Activated CD4-positive, alpha-beta T cell treated with anti-CD3 and anti-CD28 coated beads for 24 hours (primary cell): ENCODE results near the gene APOE.
A peak's percentile ranks its signal among the peaks of the same experiment; 100 is the strongest.
"Not testable (repeated sequence)": the region's sequence is repeated elsewhere in the genome, so short reads cannot be mapped to it uniquely, and the experiment has no call there.

Experiments used
- DNase-seq, 2 donors: peaks; one replicate each; pipeline ENCODE4 v3.0.0-alpha.2; 2020; ENCODE audit warnings: low read depth in 2 of 2

Gene APOE

GRCh38 chr19:44884566-44884965 is 21.0 kb upstream of the APOE start:
- DNase-seq, result no peak

- no peak for DNase-seq
Observed at GRCh38 chr19:44886141-44886540, 19.5 kb upstream of the APOE start.

GRCh38 chr19:44887648-44888047 is 17.9 kb upstream of the APOE start:
- no peak for DNase-seq

- not testable (repeated sequence) for DNase-seq
Observed at GRCh38 chr19:44888335-44888734, 17.3 kb upstream of the APOE start.

- DNase-seq, result no peak
Observed at GRCh38 chr19:44889830-44890365, 15.7 kb upstream of the APOE start.

- DNase-seq, result no peak
Observed at GRCh38 chr19:44890366-44891015, 15.1 kb upstream of the APOE start.

- peak; percentile 99 to 100 for DNase-seq
Observed at GRCh38 chr19:44891016-44891882, 14.3 kb upstream of the APOE start, which contains the start of gene TOMM40. Gene TOMM40, plus strand, starts transcription at chr19:44891254. Its CDS starts 162 bp downstream, at chr19:44891416.

GRCh38 chr19:44892932-44893331 is 12.7 kb upstream of the APOE start:
- DNase-seq, result no peak

GRCh38 chr19:44893332-44894051 is 12.1 kb upstream of the APOE start:
- no peak for DNase-seq

- DNase-seq, result no peak
Observed at GRCh38 chr19:44894052-44894400, 11.6 kb upstream of the APOE start.

- DNase-seq, result no peak
Observed at GRCh38 chr19:44894946-44895345, 10.7 kb upstream of the APOE start.

GRCh38 chr19:44897835-44898234 is 7.8 kb upstream of the APOE start:
- no peak for DNase-seq

GRCh38 chr19:44900328-44901244 is 5.0 kb upstream of the APOE start:
- no peak for DNase-seq

GRCh38 chr19:44903216-44903601 is 2.4 kb upstream of the APOE start:
- no peak for DNase-seq

- DNase-seq, result peak; percentile 71 to 72
Observed at GRCh38 chr19:44903602-44904425, 1.8 kb upstream of the APOE start.

- DNase-seq, result no peak
Observed at GRCh38 chr19:44904426-44904994, 1.1 kb upstream of the APOE start.

GRCh38 chr19:44907613-44908012 is 2.0 kb downstream of the APOE start:
- DNase-seq, result no peak

- no peak for DNase-seq
Observed at GRCh38 chr19:44908074-44908835, 2.7 kb downstream of the APOE start.

GRCh38 chr19:44908836-44909261 is 3.3 kb downstream of the APOE start:
- DNase-seq, result no peak
